Stimulated activated CD8-positive, alpha-beta memory T cell treated with anti-CD3 and anti-CD28 coated beads, Interleukin-15, amount 100 ng/mL, for 24 hours (primary cell): ENCODE results near the gene FAM227B.
"Not testable (repeated sequence)": the region's sequence is repeated elsewhere in the genome, so short reads cannot be mapped to it uniquely, and the experiment has no call there.

Experiments
- DNase-seq: peaks from one replicate; pipeline ENCODE4 v3.0.0-alpha.2; 2020; ENCODE audit warnings: low read depth

The FAM227B gene

DNA sequence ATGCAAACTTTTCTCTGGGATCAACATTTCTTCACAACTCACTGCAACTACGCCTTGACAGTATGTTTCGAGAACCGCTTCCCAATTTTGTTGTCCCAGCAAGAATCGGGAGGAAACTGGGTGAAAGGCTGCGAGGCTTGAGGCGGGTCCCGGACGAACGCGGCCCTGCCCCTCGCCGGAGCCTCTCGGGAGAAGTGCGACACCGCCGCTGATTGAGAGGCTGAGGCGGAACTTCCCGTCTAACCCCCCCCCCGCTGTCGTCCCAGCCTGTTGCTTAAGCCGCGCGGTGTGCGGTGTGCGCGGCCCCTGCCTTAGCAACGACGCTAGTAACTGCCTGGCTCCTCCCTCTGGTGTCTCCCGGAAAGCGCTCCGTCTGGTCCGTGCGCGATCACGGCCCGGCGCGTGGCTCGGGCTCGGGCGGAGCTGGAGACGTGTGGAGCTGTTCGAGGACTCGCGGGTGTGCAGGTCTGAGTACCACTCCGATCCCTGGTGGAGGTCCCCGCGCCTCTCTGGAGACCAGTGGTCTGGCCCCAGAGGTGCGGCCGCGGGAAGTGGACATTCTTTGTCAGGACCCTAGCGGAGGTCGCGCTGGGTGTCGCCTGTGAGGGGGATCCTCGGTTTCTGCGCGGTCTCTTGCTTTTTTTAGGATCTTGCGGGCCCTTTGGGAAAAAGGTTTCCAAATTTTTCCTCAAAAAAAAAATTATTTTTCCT lies at the start of gene FAM227B, which contains the start of gene DTWD1:
Gene FAM227B, minus strand, starts transcription at position 161 of the 711 bp plus-strand sequence. CDS start 5,647 bp downstream, outside the sequence.
Gene DTWD1, plus strand, starts transcription at position 391 of the 711 bp plus-strand sequence. CDS start 4,120 bp downstream, outside the sequence.
- DNase-seq, result peak; percentile 74

- DNase-seq, result no peak
Observed at GRCh38 chr15:49669288-49669687, 48.7 kb upstream of the FAM227B start.

- DNase-seq, result not testable (repeated sequence)
Observed at GRCh38 chr15:49666486-49666885, 45.9 kb upstream of the FAM227B start.

DNA sequence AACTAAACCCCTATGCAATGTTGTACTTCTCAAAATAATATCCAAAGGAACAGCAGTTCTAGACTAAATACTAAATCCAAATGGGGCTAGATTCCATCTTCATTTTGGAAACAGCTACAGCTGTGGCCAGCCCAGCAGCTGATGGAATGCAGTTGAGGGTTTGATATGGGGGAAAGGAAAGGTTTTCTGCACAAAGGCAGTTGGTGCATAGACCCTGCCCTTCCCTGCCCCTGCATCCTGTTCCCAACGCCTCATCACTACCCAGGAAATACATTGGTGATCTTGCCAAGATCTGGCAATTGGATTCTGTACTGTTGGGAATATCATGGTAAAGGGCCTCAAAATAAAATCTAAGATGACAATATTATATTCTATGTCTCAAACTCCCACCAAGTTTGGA lies 44.1 kb upstream of the FAM227B start:
- DNase-seq, result no peak

DNA sequence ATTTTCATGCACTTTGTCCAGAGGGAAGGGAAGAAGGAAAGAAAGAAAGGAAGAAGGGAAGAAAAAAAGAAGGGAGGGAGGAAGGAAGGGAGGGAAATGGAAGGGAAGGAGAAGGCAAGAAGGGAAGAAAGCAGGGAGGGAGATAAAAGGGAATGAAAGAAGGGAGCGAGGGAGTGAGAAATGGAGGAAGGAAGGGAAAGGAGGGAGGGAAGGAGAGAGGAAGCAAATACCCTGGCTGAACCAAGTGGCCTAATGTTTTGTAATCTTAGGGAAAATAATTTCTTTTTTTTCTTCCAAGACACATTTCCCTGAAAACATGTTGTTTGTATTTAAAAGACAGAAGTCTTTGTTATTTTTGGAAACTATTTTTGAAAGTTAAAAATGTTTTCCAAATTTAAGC lies 36.1 kb upstream of the FAM227B start:
- no peak for DNase-seq

GRCh38 chr15:49652922-49653321 lies 32.3 kb upstream of the FAM227B start:
- no peak for DNase-seq

GRCh38 chr15:49650676-49651075 lies 30.1 kb upstream of the FAM227B start:
- DNase-seq, result no peak

DNA sequence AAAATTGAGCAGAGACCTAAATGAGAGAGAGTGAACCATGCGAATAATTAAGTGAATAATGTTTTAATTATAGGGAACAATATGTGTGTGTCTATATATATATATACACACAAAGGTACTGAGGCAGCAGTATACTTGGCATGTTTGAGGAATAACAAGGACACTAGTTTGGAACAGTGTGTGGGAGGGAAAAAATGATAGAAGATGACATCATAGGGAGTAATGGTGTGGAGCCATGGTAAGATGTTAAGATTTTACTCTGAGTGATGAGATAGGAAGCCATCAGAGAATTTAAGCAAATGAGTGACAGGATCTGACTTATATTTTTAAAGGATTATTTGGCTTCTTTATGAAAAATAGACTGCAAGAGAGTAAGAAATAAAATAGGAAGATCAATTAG lies 29.4 kb upstream of the FAM227B start:
- no peak for DNase-seq

- DNase-seq, result no peak
Observed at GRCh38 chr15:49646891-49647290, 26.3 kb upstream of the FAM227B start.

- DNase-seq, result no peak
Observed at GRCh38 chr15:49645941-49646340, 25.3 kb upstream of the FAM227B start.

DNA sequence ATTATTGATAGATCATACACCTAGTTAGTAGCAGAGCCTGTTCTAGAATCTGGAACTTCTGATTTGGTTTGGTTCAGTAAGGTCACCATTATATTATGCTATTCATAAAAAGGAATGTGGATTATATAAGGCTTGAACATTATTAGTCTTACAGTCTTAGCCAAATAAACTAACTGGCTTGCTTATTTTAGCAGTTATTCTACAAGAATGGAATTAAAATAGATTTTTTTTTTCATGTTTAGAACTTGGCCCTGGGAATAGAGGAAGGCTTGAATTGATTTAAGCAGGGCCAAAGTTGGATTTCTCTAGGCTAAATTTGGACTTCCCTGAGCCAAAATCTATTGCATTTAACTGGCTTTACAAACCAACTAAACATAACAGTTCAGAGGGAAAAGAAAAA lies 24.7 kb upstream of the FAM227B start:
- no peak for DNase-seq

DNA sequence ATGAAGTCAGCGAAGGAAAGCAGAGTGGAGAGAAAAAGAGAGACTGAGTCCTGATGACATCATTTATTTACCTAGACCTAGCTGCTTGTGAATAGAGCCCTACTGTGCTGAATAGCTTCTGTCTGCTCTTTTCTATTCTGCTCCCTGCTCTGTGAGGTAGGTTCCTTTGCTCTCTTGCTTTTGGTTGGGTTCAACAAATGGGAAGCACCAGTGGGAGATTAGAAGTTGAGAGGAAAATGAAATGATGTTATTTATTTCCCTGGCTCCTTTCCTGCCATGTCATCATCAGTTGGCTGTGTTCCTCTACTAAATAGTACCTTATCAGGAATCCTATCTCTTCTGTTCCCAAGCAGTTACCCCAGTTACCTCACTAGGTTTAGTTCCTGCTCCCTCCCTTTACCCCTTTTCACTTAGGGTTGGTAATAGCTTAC lies 23.8 kb upstream of the FAM227B start:
- no peak for DNase-seq

DNA sequence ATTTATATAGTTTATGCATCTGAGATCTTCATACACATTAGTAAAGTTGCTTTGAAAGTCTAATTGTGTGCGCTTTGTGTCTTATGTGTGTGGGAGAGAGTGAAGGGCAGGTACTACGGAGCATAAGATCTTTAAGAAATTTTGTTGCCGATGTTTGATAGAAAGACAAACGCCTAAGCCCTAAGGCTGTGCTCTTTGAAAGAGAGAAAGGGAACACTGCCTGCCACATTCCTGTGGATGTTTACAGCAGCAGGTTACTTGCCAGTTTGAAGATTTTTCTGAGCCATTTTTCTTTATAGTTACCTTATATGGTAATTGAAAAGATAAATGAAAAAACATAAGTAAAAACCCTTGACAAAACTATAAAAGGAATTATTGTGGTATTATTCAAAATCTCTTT lies 17.2 kb upstream of the FAM227B start:
- no peak for DNase-seq

- no peak for DNase-seq
Observed at GRCh38 chr15:49628379-49628778, 7.8 kb upstream of the FAM227B start.

GRCh38 chr15:49627407-49627877 lies 6.8 kb upstream of the FAM227B start:
- DNase-seq, result no peak

DNA sequence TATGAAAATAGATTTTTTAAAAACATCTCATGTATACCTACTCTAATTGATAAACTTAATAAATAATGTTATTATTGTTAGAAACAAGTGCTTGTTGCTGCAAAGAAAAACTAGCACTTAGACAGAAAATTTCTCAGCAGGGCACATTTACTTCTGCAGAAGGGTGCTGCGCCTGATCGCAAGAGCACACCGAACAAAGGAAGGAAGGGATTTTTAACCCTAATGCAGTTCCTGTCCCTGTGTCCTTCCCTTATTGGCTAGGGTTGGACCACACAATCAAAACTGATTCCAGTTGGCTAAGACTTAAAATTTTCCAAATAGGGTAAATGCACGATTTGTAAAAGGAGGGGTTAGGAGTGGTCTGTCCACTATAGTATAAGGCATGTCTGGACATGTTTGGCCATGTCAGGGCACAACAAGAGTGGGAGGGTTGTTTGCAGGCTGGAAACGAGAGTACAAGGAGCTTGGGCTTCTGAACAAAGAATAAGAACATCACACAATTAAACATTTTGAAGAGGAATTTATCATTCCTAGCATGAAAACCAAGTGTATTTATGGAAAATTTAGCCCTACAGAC lies 4.9 kb upstream of the FAM227B start:
- no peak for DNase-seq

GRCh38 chr15:49624056-49624455 lies 3.4 kb upstream of the FAM227B start:
- DNase-seq, result no peak

DNA sequence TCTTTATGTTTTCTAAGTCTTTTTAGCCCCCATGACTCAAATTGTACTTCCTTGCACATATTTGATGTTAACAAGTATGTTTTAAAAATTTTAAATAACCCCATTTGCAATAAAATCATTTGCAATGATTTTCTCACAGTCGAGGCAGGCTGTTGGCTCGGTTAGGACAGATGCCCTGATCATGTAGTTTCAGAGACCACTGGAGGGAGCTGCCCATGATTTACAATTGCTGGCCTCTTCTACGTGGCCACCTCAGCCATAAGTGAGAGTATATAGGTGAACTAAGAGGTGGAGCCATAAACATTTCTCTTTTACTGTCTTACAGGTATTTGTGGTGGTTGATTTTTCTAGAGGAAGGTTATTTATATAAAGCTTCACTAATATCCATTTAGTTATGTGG lies 1.9 kb upstream of the FAM227B start:
- no peak for DNase-seq

GRCh38 chr15:49621887-49622286 lies 1.3 kb upstream of the FAM227B start:
- no peak for DNase-seq

DNA sequence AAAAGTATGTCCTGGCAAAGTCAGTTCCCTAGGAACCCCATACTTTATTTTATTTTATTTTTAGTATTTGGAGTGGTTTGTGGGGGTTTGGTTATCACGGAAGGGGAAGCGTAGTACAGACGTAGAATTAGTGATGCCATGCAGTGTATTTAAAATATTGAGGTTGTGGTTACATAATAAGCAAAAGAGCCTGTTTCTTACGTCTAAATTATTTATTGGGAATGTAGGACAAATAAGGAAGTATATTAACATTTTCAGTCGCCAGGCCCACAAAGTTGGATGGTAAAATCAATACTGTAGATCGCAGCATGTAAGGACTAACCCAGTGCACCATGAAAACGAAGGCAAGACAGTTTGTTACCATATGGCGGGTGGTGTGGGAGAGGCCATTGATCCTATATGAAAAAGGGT lies 788 bp upstream of the FAM227B start:
- no peak for DNase-seq

GRCh38 chr15:49620199-49620598 lies 419 bp downstream of the FAM227B start:
- DNase-seq, result no peak

- DNase-seq, result no peak
Observed at GRCh38 chr15:49619226-49619625, 1.4 kb downstream of the FAM227B start.

GRCh38 chr15:49612240-49612639 lies 8.4 kb downstream of the FAM227B start:
- not testable (repeated sequence) for DNase-seq
